Measurements from ENCODE around the gene TOM1. TPM values are rescaled to one million over a fixed set of nuclear protein-coding genes. Genes with fewer than 3 reads are reported as not detected.

TOM1 gene
- total RNA-seq, 2 experiments from 2014 or later = 16.2 to 20.0 TPM

- H3K4me3 Mint-ChIP-seq = no peak overlapping the region
- no peaks in the 10 kb centered on the region for H3K9me3 Mint-ChIP-seq
- intact Hi-C loops (cut with micrococcal nuclease) = no loop called here
- ATAC-seq (no peak), DNase-seq (no peak)
- peaks cover 35% of the 10 kb centered on the region for H3K36me3 Mint-ChIP-seq (ENCODE audit: low read depth)
- no peaks in the 10 kb centered on the region for H3K27me3 Mint-ChIP-seq
- H3K27ac Mint-ChIP-seq = no peak overlapping the region
- peaks cover 4% of the 10 kb centered on the region for H3K4me1 Mint-ChIP-seq (ENCODE audit: low read depth)
- ChIA-PET CTCF (no interaction called here), POLR2A (interaction anchor here (0.7 kb wide), 1 partner anchor 14 kb away, joined by 3 read pairs; no protein-coding TSS in a partner anchor)
- TF ChIP-seq CTCF (IDR thresholded peaks at IDR 0.05) = no peak
Measured at GRCh38 chr22:35292786-35293185, 6.9 kb upstream of the TOM1 start.

GRCh38 chr22:35296051-35296450 is 3.6 kb upstream of the TOM1 start:
- Mint-ChIP-seq H3K27me3 (no peaks in the 10 kb centered on the region), H3K9me3 (no peaks in the 10 kb centered on the region), H3K27ac (no peak overlapping the region), H3K4me3 (no peak overlapping the region), H3K36me3 (ENCODE audit: low read depth) (peaks cover 24% of the 10 kb centered on the region), H3K4me1 (ENCODE audit: low read depth) (peaks cover 14% of the 10 kb centered on the region)
- ChIA-PET POLR2A (no interaction called here), CTCF (no interaction called here)
- ATAC-seq = no peak
- DNase-seq = no peak
- no peak for TF ChIP-seq CTCF (IDR thresholded peaks at IDR 0.05)
- intact Hi-C loops (cut with micrococcal nuclease) = no loop called here

- H3K27me3 Mint-ChIP-seq = no peaks in the 10 kb centered on the region
- CTCF ChIA-PET = interaction anchor here (0.6 to 1.5 kb wide), 4 partner anchors 10 to 52 kb away, joined by 3 to 4 read pairs (median 4); no protein-coding TSS in a partner anchor
- peak; percentile 22 for ATAC-seq
- peaks cover 9% of the 10 kb centered on the region for H3K36me3 Mint-ChIP-seq (ENCODE audit: low read depth)
- peaks cover 24% of the 10 kb centered on the region for H3K4me1 Mint-ChIP-seq (ENCODE audit: low read depth)
- intact Hi-C loops (cut with micrococcal nuclease) = no loop called here
- POLR2A ChIA-PET = interaction anchor here (0.8 to 2.7 kb wide), 8 partner anchors 8 to 100 kb away, joined by 3 to 15 read pairs (median 4); partner anchors contain the start of gene HMGXB4
- peak overlapping the region; percentile 82 for H3K4me3 Mint-ChIP-seq
- H3K27ac Mint-ChIP-seq = peak overlapping the region; percentile 85
- TF ChIP-seq CTCF (IDR thresholded peaks at IDR 0.05) = no peak
- no peaks in the 10 kb centered on the region for H3K9me3 Mint-ChIP-seq
- DNase-seq = no peak
Measured at GRCh38 chr22:35299217-35299672, 449 bp upstream of the TOM1 start.

GRCh38 chr22:35301372-35301874 is 1.7 kb downstream of the TOM1 start:
- CTCF ChIA-PET = interaction anchor here (0.9 kb wide), 1 partner anchor 319 kb away, joined by 3 read pairs; no protein-coding TSS in a partner anchor
- Mint-ChIP-seq H3K9me3 (no peaks in the 10 kb centered on the region), H3K4me1 (ENCODE audit: low read depth) (peaks cover 38% of the 10 kb centered on the region), H3K27me3 (no peaks in the 10 kb centered on the region), H3K27ac (peak overlapping the region; percentile 43), H3K36me3 (ENCODE audit: low read depth) (peaks cover 7% of the 10 kb centered on the region), H3K4me3 (peak overlapping the region; percentile 82)
- POLR2A ChIA-PET = no interaction called here
- ATAC-seq (no peak), DNase-seq (no peak)
- intact Hi-C loops (cut with micrococcal nuclease) = no loop called here
- TF ChIP-seq CTCF (IDR thresholded peaks at IDR 0.05) = no peak

- no peak for TF ChIP-seq CTCF (IDR thresholded peaks at IDR 0.05)
- ChIA-PET POLR2A (interaction anchor here (1.0 kb wide), 1 partner anchor 46 kb away, joined by 3 read pairs; the partner anchor contains the start of gene HMGXB4), CTCF (interaction anchor here (1.1 kb wide), 1 partner anchor 26 kb away, joined by 3 read pairs; no protein-coding TSS in a partner anchor)
- intact Hi-C loops (cut with micrococcal nuclease) = no loop called here
- DNase-seq (no peak), ATAC-seq (no peak)
- Mint-ChIP-seq H3K4me1 (ENCODE audit: low read depth) (peaks cover 51% of the 10 kb centered on the region), H3K36me3 (ENCODE audit: low read depth) (peaks cover 2% of the 10 kb centered on the region), H3K27ac (no peak overlapping the region), H3K4me3 (no peak overlapping the region), H3K27me3 (no peaks in the 10 kb centered on the region), H3K9me3 (no peaks in the 10 kb centered on the region)
Measured at GRCh38 chr22:35303029-35303624, 3.4 kb downstream of the TOM1 start.

Data from activated CD8-positive, alpha-beta T cell treated with anti-CD3 and anti-CD28 coated beads for 36 hours (primary cell).